DMS53 treated with DMSO at 0.1 percent for 48 hours (cell line): ENCODE data around the gene PCID2.

Source experiments
- DNase-seq: peaks from one replicate; lab custom pipeline; 2025; ENCODE audit not compliant: unreplicated experiment; lab: John Stamatoyannopoulos, UW

PCID2 gene

GRCh38 chr13:113129480-113129879 is 79.0 kb downstream of the PCID2 start:
- DNase-seq, result no peak
